ENCODE results near the gene SMLR1. TPM values are rescaled to one million over a fixed set of nuclear protein-coding genes. Genes with fewer than 3 reads are reported as not detected.
A peak's percentile ranks its signal among the peaks of the same experiment; 100 is the strongest.

The SMLR1 gene
- total and polyA plus RNA-seq, 5 donors = not detected

- Histone ChIP-seq H3K27ac (ENCODE audit: low read length) (no peak overlapping the region), H3K27me3 (ENCODE audit: control insufficient read depth, insufficient read depth) (no peaks in the 10 kb centered on the region), H3K9me3 (ENCODE audit: control insufficient read depth, low read length) (no peaks in the 10 kb centered on the region), H3K4me3 (ENCODE audit: low read length) (no peak overlapping the region), H3K4me1 (ENCODE audit: control insufficient read depth, insufficient read depth, low read length) (no peaks in the 10 kb centered on the region)
- intact Hi-C loops (cut with DNase I) = no loop called here
- no peak for ATAC-seq
- 91% methylated on average over 4 of the region's 4 CpGs for WGBS
- DNase-seq = peak in 1 of 3 donors; percentile 21
Measured at GRCh38 chr6:130826442-130827246, 562 bp upstream of the SMLR1 start.

- no peak for DNase-seq
- intact Hi-C loops (cut with DNase I) = no loop called here
- Histone ChIP-seq H3K4me1 (ENCODE audit: control insufficient read depth, insufficient read depth, low read length) (no peaks in the 10 kb centered on the region), H3K27me3 (ENCODE audit: control insufficient read depth, insufficient read depth) (no peaks in the 10 kb centered on the region), H3K9me3 (ENCODE audit: control insufficient read depth, low read length) (no peaks in the 10 kb centered on the region), H3K4me3 (ENCODE audit: low read length) (no peak overlapping the region), H3K27ac (ENCODE audit: low read length) (no peak overlapping the region)
- 74% methylated on average over 4 of the region's 4 CpGs for WGBS
- no peak for ATAC-seq
Measured at GRCh38 chr6:130829333-130829910, 2.2 kb downstream of the SMLR1 start.

GRCh38 chr6:130831607-130832006, 4.4 kb downstream of the SMLR1 start:
- H3K27me3 ChIP-seq (ENCODE audit: control insufficient read depth, insufficient read depth) = no peaks in the 10 kb centered on the region
- intact Hi-C loops (cut with DNase I) = no loop called here
- H3K4me3 ChIP-seq (ENCODE audit: low read length) = no peak overlapping the region
- 93% methylated on average over 5 of the region's 5 CpGs for WGBS
- DNase-seq = no peak
- no peak for ATAC-seq
- H3K4me1 ChIP-seq (ENCODE audit: control insufficient read depth, insufficient read depth, low read length) = no peaks in the 10 kb centered on the region
- H3K9me3 ChIP-seq (ENCODE audit: control insufficient read depth, low read length) = no peaks in the 10 kb centered on the region
- H3K27ac ChIP-seq (ENCODE audit: low read length) = no peak overlapping the region

DNA sequence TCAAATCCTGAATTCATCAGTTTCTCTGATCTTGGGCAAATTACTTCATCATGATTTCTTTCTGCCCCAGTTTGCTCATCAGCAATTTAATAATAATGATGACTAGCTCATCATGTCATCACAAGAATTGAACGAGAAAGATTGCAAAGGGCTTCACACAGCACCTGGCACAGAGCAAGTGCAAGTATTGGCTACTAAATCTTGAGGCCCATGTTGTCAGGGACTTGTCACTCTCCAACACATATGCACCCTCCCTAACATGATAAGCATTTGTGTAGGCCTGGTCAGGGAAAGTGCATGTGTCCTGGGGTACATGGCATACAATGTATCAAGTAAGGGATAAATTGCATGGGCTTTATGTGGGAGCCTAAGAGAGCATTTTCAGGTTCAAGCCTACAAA, 6.4 kb downstream of the SMLR1 start:
- 43% methylated on average over 1 of the region's 1 CpG for WGBS
- intact Hi-C loops (cut with DNase I) = no loop called here
- no peak overlapping the region for H3K27ac ChIP-seq (ENCODE audit: low read length)
- DNase-seq = no peak
- no peaks in the 10 kb centered on the region for H3K9me3 ChIP-seq (ENCODE audit: control insufficient read depth, low read length)
- H3K27me3 ChIP-seq (ENCODE audit: control insufficient read depth, insufficient read depth) = no peaks in the 10 kb centered on the region
- H3K4me1 ChIP-seq (ENCODE audit: control insufficient read depth, insufficient read depth, low read length) = no peaks in the 10 kb centered on the region
- no peak for ATAC-seq
- no peak overlapping the region for H3K4me3 ChIP-seq (ENCODE audit: low read length)

- ATAC-seq (no peak), DNase-seq (no peak)
- Histone ChIP-seq H3K4me3 (ENCODE audit: low read length) (no peak overlapping the region), H3K9me3 (ENCODE audit: control insufficient read depth, low read length) (no peaks in the 10 kb centered on the region), H3K4me1 (ENCODE audit: control insufficient read depth, insufficient read depth, low read length) (no peaks in the 10 kb centered on the region), H3K27ac (ENCODE audit: low read length) (no peak overlapping the region), H3K27me3 (ENCODE audit: control insufficient read depth, insufficient read depth) (no peaks in the 10 kb centered on the region)
- WGBS = 92% methylated on average over 5 of the region's 5 CpGs
- intact Hi-C loops (cut with DNase I) = no loop called here
Measured at GRCh38 chr6:130834482-130835251, 7.5 kb downstream of the SMLR1 start.

- Histone ChIP-seq H3K27ac (ENCODE audit: low read length) (no peak overlapping the region), H3K4me1 (ENCODE audit: control insufficient read depth, insufficient read depth, low read length) (no peaks in the 10 kb centered on the region), H3K27me3 (ENCODE audit: control insufficient read depth, insufficient read depth) (no peaks in the 10 kb centered on the region), H3K9me3 (ENCODE audit: control insufficient read depth, low read length) (no peaks in the 10 kb centered on the region), H3K4me3 (ENCODE audit: low read length) (no peak overlapping the region)
- DNase-seq (no peak), ATAC-seq (no peak)
- 71% methylated on average over 3 of the region's 3 CpGs for WGBS
- intact Hi-C loops (cut with DNase I) = no loop called here
Measured at GRCh38 chr6:130836055-130836640, 8.9 kb downstream of the SMLR1 start.

GRCh38 chr6:130837067-130837466, 9.9 kb downstream of the SMLR1 start:
- intact Hi-C loops (cut with DNase I) = no loop called here
- Histone ChIP-seq H3K9me3 (ENCODE audit: control insufficient read depth, low read length) (no peaks in the 10 kb centered on the region), H3K4me1 (ENCODE audit: control insufficient read depth, insufficient read depth, low read length) (no peaks in the 10 kb centered on the region), H3K27me3 (ENCODE audit: control insufficient read depth, insufficient read depth) (no peaks in the 10 kb centered on the region), H3K4me3 (ENCODE audit: low read length) (no peak overlapping the region), H3K27ac (ENCODE audit: low read length) (no peak overlapping the region)
- DNase-seq = no peak
- ATAC-seq = no peak

DNA sequence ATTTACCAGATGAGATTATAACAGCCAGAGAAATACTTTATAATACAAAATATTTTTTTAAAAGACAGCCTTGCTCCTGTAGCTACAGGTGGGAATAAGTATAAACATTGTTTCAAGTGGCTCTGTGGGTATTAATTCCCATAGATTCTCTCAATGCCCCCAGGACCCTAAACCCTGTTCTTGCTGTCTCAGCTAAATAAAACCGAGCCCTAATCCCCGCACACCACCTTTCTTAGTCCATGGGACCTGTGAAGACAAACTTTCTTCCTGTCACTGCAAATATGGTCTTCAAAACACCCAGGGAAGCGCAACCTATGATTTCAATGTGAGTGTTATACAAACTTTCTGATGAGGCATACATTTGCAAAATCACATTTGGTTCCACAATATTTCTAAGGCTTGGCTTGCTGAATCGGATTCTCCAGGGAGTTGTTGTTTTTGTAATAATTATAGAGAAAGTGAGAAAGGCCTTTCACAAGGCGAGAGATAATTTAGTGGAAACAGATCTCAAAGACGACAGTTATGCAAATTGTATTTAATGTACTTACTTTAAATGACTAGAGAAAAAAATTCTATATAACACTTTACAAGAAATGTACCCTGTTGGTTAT, 11.1 kb downstream of the SMLR1 start:
- no peak overlapping the region for H3K27ac ChIP-seq (ENCODE audit: low read length)

DNA sequence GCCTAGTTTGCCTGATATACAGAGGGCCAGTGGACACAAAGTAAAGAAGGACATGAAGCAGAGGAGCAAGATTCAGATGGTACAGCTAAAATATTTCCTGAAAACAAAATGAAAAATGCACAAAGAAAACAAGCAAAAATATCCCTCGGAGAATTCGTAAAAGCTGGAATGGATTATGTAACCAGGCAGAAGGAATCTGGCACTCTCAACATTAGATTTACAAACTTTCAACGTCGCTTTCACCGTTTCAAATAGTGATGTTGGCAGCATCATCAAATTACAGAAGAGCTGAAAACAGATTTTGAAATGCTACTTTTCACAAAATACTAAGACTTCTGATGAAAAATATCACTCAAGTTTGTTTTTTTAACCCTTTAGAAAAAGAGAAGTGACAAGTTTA, 11.7 kb downstream of the SMLR1 start:
- no peaks in the 10 kb centered on the region for H3K4me1 ChIP-seq (ENCODE audit: control insufficient read depth, insufficient read depth, low read length)
- intact Hi-C loops (cut with DNase I) = no loop called here
- H3K4me3 ChIP-seq (ENCODE audit: low read length) = no peak overlapping the region
- ATAC-seq (no peak), DNase-seq (no peak)
- 57% methylated on average over 5 of the region's 5 CpGs for WGBS
- no peak overlapping the region for H3K27ac ChIP-seq (ENCODE audit: low read length)
- H3K27me3 ChIP-seq (ENCODE audit: control insufficient read depth, insufficient read depth) = no peaks in the 10 kb centered on the region
- H3K9me3 ChIP-seq (ENCODE audit: control insufficient read depth, low read length) = no peaks in the 10 kb centered on the region

More for the DNA sequence above, 11.1 kb downstream of the SMLR1 start:
- Histone ChIP-seq H3K4me3 (ENCODE audit: low read length) (no peak overlapping the region), H3K9me3 (ENCODE audit: control insufficient read depth, low read length) (no peaks in the 10 kb centered on the region), H3K27me3 (ENCODE audit: control insufficient read depth, insufficient read depth) (no peaks in the 10 kb centered on the region), H3K4me1 (ENCODE audit: control insufficient read depth, insufficient read depth, low read length) (no peaks in the 10 kb centered on the region)
- no peak for ATAC-seq
- WGBS = 83% methylated on average over 6 of the region's 6 CpGs
- intact Hi-C loops (cut with DNase I) = no loop called here
- DNase-seq = no peak

DNA sequence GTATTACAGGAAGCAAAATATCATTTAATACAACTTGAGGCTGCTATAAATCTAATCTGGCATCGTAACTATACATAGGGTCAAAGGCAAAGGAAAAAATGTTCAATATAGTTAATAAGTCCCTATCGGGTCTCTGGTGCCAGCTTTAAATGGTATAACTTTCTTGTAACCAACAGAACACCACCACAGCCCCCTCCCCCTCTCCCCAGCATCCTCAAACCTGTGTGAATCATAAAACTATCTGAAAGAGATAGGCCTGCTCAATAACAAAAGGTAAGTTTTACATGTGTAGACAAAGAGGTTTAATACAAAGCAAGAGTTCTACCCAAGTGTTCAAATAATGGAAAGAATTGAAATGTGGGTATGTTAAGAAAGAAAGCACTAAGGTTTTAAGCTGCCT, 12.2 kb downstream of the SMLR1 start:
- ATAC-seq (no peak), DNase-seq (no peak)
- Histone ChIP-seq H3K4me1 (ENCODE audit: control insufficient read depth, insufficient read depth, low read length) (no peaks in the 10 kb centered on the region), H3K27me3 (ENCODE audit: control insufficient read depth, insufficient read depth) (no peaks in the 10 kb centered on the region), H3K9me3 (ENCODE audit: control insufficient read depth, low read length) (no peaks in the 10 kb centered on the region), H3K27ac (ENCODE audit: low read length) (no peak overlapping the region), H3K4me3 (ENCODE audit: low read length) (no peak overlapping the region)
- intact Hi-C loops (cut with DNase I) = no loop called here
- WGBS = 89% methylated on average over 2 of the region's 2 CpGs

DNA sequence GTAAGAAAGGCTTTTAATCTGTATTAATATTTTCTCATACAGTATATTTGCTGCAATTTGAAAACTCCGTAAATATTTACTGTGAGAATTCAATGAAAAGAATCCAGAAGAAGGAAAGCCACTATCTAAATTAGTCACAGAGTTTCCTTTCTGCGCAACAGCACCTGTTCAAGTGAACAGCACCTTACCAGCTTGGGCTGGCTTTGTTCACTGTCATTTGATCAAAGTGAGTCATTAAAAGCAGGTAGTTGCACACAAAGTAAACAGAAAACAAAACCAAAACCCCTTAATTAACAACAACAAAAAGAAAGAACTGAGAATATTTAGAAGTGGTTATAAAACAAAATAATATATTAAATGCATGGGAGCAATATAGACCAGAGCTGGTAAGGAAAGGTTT, 12.8 kb downstream of the SMLR1 start:
- DNase-seq (no peak), ATAC-seq (no peak)
- 97% methylated on average over 2 of the region's 2 CpGs for WGBS
- no peak overlapping the region for H3K27ac ChIP-seq (ENCODE audit: low read length)
- H3K27me3 ChIP-seq (ENCODE audit: control insufficient read depth, insufficient read depth) = no peaks in the 10 kb centered on the region
- H3K4me1 ChIP-seq (ENCODE audit: control insufficient read depth, insufficient read depth, low read length) = no peaks in the 10 kb centered on the region
- intact Hi-C loops (cut with DNase I) = no loop called here
- no peak overlapping the region for H3K4me3 ChIP-seq (ENCODE audit: low read length)
- H3K9me3 ChIP-seq (ENCODE audit: control insufficient read depth, low read length) = no peaks in the 10 kb centered on the region

All from right cardiac atrium (tissue), 5 donors.